Neural cell (in vitro differentiated cells): Measurements from ENCODE around the gene PAQR5. TPM values are rescaled to one million over a fixed set of nuclear protein-coding genes. Genes with fewer than 3 reads are reported as not detected.

Source experiments
- H2AFZ ChIP-seq: fragments of 200-600, 300-800 bp; sonication (generic), shearing (Covaris generic); 2 replicates; pipeline ENCODE4 v1.6.0; 2014; ENCODE audit warnings: low read depth, mild to moderate bottlenecking, antibody characterized with exemption, low read length, moderate library complexity
- H3F3A ChIP-seq: fragments of 200-600 bp; shearing (Covaris generic); 2 replicates; pipeline ENCODE4 v1.6.1; 2016; ENCODE audit warnings: mild to moderate bottlenecking, moderate library complexity, mixed read lengths, antibody characterized with exemption, low read length; ENCODE audit not compliant: insufficient read depth, poor library complexity, severe bottlenecking
- H3K27ac ChIP-seq: fragments of 200-600, 300-800 bp; sonication (generic), shearing (Covaris generic); 2 replicates; pipeline ENCODE4 v1.5.1; 2014; ENCODE audit warnings: mild to moderate bottlenecking, low read length, moderate library complexity
- H3K27me3 ChIP-seq: fragments of 300-800, 200-600 bp; sonication (generic), shearing (Covaris generic); 2 replicates; pipeline ENCODE4 v1.6.0; 2014; ENCODE audit warnings: mild to moderate bottlenecking, low read depth, low read length, moderate library complexity; ENCODE audit not compliant: insufficient read depth
- H3K36me3 ChIP-seq: fragments of 300-800, 200-600 bp; sonication (generic), shearing (Covaris generic); 2 replicates; pipeline ENCODE4 v1.5.1; 2014; ENCODE audit warnings: mild to moderate bottlenecking, antibody characterized with exemption, low read length, moderate library complexity; ENCODE audit not compliant: insufficient read depth
- H3K4me2 ChIP-seq: fragments of 300-800, 200-600 bp; sonication (generic), shearing (Covaris generic); 2 replicates; pipeline ENCODE4 v1.6.0; 2014; ENCODE audit warnings: mild to moderate bottlenecking, low read length
- H3K4me3 ChIP-seq: fragments of 300-800, 200-600 bp; sonication (generic), shearing (Covaris generic); 2 replicates; pipeline ENCODE4 v1.5.1; 2014; ENCODE audit warnings: mild to moderate bottlenecking, low read length, moderate library complexity
- H3K79me2 ChIP-seq: fragments of 200-600 bp; shearing (Covaris generic); replicated peaks from 2 replicates; pipeline ENCODE4 v1.6.0; 2014; ENCODE audit warnings: mild to moderate bottlenecking, low read length, moderate library complexity; ENCODE audit not compliant: insufficient read depth
- H3K9ac ChIP-seq: fragments of 300-800, 200-600 bp; sonication (generic), shearing (Covaris generic); 2 replicates; pipeline ENCODE4 v1.6.1; 2016; ENCODE audit warnings: mild to moderate bottlenecking, low read length, mixed read lengths
- H3K9me2 ChIP-seq: fragments of 200-600 bp; shearing (Covaris generic); 2 replicates; pipeline ENCODE4 v1.6.1; 2016; ENCODE audit warnings: mild to moderate bottlenecking, low read length, mixed read lengths; ENCODE audit not compliant: insufficient read depth
- H3K9me3 ChIP-seq: fragments of 200-600, 300-800 bp; sonication (generic), shearing (Covaris generic); 2 replicates; pipeline ENCODE4 v1.6.1; 2016; ENCODE audit warnings: mild to moderate bottlenecking, mixed run types, low read length, moderate library complexity, mixed read lengths
- H4K20me1 ChIP-seq: fragments of 200-600 bp; shearing (Covaris generic); 2 replicates; pipeline ENCODE4 v1.6.1; 2016; ENCODE audit warnings: mild to moderate bottlenecking, mixed run types; ENCODE audit not compliant: insufficient read depth
- CTCF ChIP-seq: fragments of 450-650 bp; IDR thresholded peaks from 2 replicates; pipeline ENCODE4 v1.5.1; 2014; ENCODE audit warnings: antibody characterized with exemption, mild to moderate bottlenecking, moderate library complexity; ENCODE audit not compliant: poor library complexity, severe bottlenecking
- EP300 ChIP-seq: fragments of 450-650 bp; conservative IDR thresholded peaks from 2 replicates; pipeline ENCODE4 v1.6.1; 2014; ENCODE audit warnings: antibody characterized with exemption, mild to moderate bottlenecking, moderate library complexity; ENCODE audit not compliant: poor library complexity, severe bottlenecking
- EZH2 ChIP-seq: fragments of 200-600, 300-800 bp; shearing (Covaris generic), sonication (generic); IDR thresholded peaks from 2 replicates; pipeline ENCODE4 v1.6.1; 2014; ENCODE audit warnings: antibody characterized with exemption, low read length, borderline replicate concordance, mild to moderate bottlenecking; ENCODE audit not compliant: insufficient read depth, poor library complexity, severe bottlenecking
- MXI1 ChIP-seq: fragments of 450-650 bp; conservative IDR thresholded peaks from 2 replicates; pipeline ENCODE4 v1.6.1; 2014; ENCODE audit warnings: antibody characterized with exemption, mild to moderate bottlenecking; ENCODE audit not compliant: poor library complexity, severe bottlenecking
- POLR2AphosphoS5 ChIP-seq: IDR thresholded peaks from 2 replicates; pipeline ENCODE4 v1.6.1; 2012
- RAD21 ChIP-seq: fragments of 450-650 bp; conservative IDR thresholded peaks from 2 replicates; pipeline ENCODE4 v1.6.1; 2014; ENCODE audit warnings: antibody characterized with exemption, mild to moderate bottlenecking, moderate library complexity
- REST ChIP-seq: IDR thresholded peaks from 2 replicates; pipeline ENCODE4 v1.6.1; 2012; ENCODE audit warnings: borderline replicate concordance
- SMC3 ChIP-seq: fragments of 450-650 bp; conservative IDR thresholded peaks from 2 replicates; pipeline ENCODE4 v1.6.1; 2014; ENCODE audit warnings: antibody characterized with exemption, mild to moderate bottlenecking, moderate library complexity; ENCODE audit not compliant: poor library complexity
- TAF1 ChIP-seq: IDR thresholded peaks from 2 replicates; pipeline ENCODE4 v1.6.1; 2012; ENCODE audit warnings: low read depth
- polyA plus RNA-seq: library from polyadenylated mRNA; depleted of rRNA; stranded (reverse); fragments of >200 nt; gene quantifications from 2 replicates; pipeline ENCODE4 v1.2.3, GENCODE V29; 2014

PAQR5 gene
- polyA plus RNA-seq, 1 donor from 2014 or later: not detected

GRCh38 chr15:69272139-69272538 lies 26.6 kb upstream of the PAQR5 start:
- Histone ChIP-seq H2AFZ (no peak overlapping the region), H3K9me3 (no peaks in the 10 kb centered on the region), H3K27ac (no peak overlapping the region), H3K36me3 (no peaks in the 10 kb centered on the region), H3K4me2 (no peak overlapping the region), H3K27me3 (no peaks in the 10 kb centered on the region), H3K9ac (no peak overlapping the region), H3K4me3 (no peak overlapping the region), H4K20me1 (no peaks in the 10 kb centered on the region), H3F3A (no peaks in the 10 kb centered on the region), H3K9me2 (no peaks in the 10 kb centered on the region), H3K79me2 (no peaks in the 10 kb centered on the region)
- TF ChIP-seq REST: no peak
- TF ChIP-seq CTCF: no peak
- TF ChIP-seq MXI1: no peak
- no peak for TF ChIP-seq RAD21
- TF ChIP-seq EP300: no peak
- no peak for TF ChIP-seq POLR2AphosphoS5
- TF ChIP-seq EZH2: no peak
- no peak for TF ChIP-seq SMC3
- TF ChIP-seq TAF1: no peak

- no peak overlapping the region for H3K4me2 ChIP-seq
- no peaks in the 10 kb centered on the region for H3K27me3 ChIP-seq
- no peak overlapping the region for H3K27ac ChIP-seq
- no peaks in the 10 kb centered on the region for H3K9me3 ChIP-seq
- H3K79me2 ChIP-seq: no peaks in the 10 kb centered on the region
- TF ChIP-seq REST (no peak), EZH2 (no peak), SMC3 (no peak), TAF1 (no peak), MXI1 (no peak), RAD21 (no peak), CTCF (no peak), EP300 (no peak), POLR2AphosphoS5 (no peak)
- H3K9ac ChIP-seq: no peak overlapping the region
- no peaks in the 10 kb centered on the region for H3K9me2 ChIP-seq
- no peak overlapping the region for H2AFZ ChIP-seq
- H4K20me1 ChIP-seq: no peaks in the 10 kb centered on the region
- H3K4me3 ChIP-seq: no peak overlapping the region
- no peaks in the 10 kb centered on the region for H3K36me3 ChIP-seq
- H3F3A ChIP-seq: no peaks in the 10 kb centered on the region
Measured at GRCh38 chr15:69272891-69273290, 25.8 kb upstream of the PAQR5 start.
